GM21515 (cell line): Measurements from ENCODE around the gene CD164L2.
"Not testable (repeated sequence)": the region's sequence is repeated elsewhere in the genome, so short reads cannot be mapped to it uniquely, and the experiment has no call there.

Experiments
- ATAC-seq: cut with Tn5 transposase; IDR thresholded peaks from one replicate; pipeline ENCODE4 v1.9.1; 2021; ENCODE audit not compliant: unreplicated experiment

Gene CD164L2

DNA sequence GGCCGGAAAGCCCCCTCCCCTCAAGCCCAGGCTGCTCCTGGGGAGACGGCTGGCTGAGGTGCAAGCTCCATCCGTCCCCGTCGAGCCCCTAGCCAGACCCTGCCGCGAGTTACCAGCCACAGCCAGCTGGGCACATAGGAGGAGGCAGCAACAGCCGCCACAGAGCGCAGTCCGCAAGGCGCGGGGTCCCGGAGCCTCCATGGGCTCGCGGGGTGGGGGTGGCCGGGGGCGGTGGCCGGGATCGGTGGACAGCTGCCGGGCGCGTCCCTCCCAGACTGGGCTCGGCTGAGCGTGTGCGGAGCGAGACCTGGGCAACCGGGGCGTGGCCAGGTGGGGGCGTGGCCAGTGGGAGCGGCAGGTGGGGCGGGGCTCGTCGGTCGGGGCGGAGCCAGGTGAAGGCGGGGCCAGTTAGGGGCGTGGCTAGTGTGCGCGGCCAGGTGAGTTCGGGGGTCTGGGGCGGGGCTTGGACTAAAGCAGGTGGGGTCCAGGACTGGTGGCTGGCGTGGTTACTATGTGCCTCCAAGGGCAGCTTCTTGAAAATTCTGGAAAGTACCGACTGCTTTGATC, at the start of gene CD164L2:
Gene CD164L2, minus strand, starts transcription at position 295 of the 567 bp plus-strand sequence. Its CDS starts 94 bp downstream, at position 201.
- no peak for ATAC-seq

DNA sequence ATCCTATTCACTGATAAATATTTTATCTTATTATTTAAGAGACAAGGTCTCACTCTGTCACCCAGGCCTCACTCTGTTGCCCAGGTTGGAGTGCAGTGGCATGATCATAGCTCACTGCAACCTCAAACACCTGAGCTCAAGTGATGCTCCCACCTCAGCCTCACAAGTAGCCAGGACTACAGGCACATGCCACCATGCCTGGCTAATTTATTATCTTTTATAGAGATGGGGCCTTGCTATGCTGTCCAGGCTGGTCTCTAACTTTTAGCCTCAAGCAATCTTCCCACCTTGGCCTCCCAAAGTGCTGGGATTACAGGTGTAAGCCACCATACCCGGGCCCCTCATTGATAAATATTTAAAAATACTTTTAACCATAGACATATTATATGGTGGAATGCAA, 49.6 kb upstream of the CD164L2 start:
- not testable (repeated sequence) for ATAC-seq

DNA sequence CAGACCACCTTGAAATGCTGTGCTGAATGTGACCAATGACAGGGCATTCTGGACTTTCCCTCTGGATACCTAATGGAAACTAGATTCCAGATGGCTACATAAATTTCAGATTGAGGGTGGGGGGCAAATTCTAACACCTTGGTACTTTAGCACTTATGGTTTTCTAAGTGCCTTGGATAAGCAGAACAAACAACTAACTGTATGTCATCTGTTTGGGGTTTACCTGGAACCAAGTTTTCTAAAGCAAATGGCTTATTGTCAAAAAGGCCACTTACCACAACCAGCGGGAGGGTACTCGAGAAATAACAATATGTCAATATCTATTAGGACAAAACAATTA, 48.4 kb upstream of the CD164L2 start:
- no peak for ATAC-seq

DNA sequence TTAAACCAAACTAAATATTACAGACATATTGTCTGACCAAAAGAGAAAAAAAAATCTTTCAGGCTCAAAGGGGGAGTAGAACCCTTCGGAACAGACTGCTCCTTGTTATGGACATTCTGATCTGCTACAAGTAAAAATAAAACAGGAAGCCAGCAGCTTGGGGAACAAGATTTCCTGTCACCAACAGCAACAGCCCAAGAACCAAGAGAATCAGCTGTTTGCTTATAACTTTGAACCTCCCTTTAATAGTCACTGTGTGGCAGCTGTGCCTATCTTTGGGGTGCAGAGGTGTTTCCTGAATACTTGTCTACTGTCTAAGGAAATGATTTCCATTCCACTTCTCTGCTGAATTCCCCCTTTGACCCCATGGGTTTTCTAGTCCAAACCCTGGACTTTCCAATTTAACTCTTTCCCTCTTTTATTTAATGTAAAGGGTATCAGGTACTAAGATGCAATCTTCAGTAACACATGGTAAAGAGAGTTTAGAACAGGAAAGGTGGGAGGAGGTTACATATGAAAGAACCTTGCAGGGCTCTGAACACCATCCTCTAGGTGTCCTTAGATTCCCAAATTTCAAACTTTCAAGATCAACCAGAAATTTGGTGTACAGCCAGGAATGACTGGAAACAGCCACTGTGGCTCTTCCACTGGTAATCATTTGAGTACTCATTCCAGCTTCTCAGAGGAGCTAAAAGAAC, 47.9 kb upstream of the CD164L2 start:
- no peak for ATAC-seq

DNA sequence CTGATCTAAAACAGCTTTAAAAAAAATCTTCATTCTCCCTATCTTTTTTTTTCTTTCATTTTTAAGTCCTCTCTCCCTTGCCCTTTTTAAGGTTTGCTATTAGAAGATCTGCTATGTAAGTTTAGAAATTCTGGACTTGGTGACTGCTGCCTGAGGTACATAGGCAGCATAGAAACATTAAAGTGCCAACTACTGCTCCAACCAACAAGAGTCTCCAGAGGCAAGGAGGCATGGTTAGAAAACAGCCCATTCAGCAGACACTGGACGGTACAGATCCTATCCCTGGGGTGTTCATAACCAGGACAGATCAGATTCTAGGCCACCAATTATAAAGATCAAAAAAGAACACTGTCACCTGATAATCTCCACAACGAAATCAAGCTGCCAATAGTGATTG, 45.9 kb upstream of the CD164L2 start:
- ATAC-seq: no peak

DNA sequence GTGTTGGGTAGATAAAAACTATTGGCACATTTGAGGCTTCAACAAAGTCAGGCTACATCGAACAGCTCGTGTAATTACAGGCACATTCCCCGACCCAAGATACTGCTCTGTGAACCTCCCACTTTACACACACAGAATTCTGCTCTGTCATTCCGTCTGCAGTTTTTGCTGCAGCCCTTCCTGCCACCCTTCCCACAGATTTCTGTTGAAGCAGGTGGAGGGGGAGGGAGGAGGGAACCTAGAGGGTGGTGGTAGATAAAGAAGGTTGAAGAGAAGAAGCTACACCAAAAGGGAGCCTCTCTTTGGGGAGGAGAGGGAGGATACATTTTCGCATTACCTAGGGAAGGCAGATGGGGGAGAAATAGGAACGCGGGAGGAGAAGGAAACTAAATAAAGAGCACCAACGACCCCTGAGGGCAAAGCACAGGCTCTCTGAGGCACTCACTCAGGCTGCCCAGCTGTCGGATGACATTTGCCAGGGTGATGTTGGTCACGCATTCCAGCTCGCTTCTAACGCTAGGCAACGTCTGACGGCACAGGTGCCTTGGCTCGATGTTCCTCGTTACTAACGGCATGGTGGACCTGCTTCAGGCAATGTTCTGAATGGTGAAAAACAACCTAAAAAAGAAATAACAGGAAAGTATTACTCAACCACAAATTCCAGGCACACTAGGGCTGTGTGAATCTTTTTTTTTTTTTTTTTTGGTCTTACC, 45.3 kb upstream of the CD164L2 start:
- no peak for ATAC-seq

DNA sequence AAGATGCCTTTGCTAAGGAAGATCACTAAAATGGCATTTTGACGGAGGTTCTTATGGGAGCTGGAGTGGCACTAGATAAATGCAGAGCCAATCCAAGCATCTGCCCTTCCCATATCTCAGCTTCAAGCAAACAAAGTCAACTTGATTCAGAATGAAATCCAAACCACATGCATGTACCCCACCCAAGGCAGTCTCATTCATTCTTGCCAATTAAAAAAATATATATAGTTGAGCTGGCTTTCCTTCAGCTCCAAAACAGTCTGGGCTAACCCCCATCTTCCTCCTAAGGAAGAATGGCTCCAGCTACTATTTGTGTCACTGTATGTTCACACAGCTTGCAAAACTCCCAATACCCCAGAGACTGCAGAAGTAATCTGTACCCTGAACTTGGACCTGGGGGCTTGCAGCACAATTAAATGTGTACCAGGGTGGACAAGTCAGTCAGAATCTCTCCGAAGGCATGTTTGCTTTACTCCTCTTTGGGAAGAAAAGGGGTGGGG, 44.7 kb upstream of the CD164L2 start:
- ATAC-seq: no peak

DNA sequence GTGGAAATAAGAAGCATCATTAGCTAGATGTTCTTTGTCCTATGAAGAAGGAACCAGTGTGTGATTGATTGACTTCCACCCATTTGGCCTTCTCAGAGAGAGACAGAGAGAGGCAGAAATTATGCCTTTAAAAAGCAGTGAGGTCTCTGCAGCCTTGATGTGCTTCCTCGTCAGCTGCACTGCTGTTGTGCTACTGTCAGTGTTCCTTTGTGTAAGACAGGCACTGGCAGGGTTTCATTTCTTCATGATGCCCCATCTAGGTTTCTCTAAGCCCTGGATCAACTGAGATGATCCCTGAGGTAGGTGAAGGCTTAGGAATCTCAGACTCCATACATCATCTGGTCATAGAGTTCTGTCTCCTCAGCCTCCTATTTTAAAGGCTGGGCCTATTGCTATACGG, 44.2 kb upstream of the CD164L2 start:
- no peak for ATAC-seq

DNA sequence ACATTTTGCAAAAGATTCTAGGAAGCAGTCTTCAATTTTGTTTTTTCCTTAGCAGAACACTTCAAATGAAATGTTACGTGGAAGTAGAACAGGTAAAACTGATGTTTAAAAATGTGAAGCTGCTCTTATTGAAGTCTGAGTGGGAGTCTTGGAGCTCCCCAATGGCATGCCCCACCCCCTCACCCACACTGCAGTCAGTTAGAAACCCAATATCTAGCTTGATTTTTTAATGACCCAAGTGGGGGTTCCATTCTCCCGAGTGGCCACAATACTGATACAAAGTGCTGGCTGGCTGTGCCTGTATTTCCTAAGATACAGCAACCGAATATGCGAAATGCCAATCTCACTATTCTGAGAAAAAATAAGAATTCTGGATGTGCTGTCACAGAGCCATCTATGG, 40.6 kb upstream of the CD164L2 start:
- ATAC-seq: no peak

DNA sequence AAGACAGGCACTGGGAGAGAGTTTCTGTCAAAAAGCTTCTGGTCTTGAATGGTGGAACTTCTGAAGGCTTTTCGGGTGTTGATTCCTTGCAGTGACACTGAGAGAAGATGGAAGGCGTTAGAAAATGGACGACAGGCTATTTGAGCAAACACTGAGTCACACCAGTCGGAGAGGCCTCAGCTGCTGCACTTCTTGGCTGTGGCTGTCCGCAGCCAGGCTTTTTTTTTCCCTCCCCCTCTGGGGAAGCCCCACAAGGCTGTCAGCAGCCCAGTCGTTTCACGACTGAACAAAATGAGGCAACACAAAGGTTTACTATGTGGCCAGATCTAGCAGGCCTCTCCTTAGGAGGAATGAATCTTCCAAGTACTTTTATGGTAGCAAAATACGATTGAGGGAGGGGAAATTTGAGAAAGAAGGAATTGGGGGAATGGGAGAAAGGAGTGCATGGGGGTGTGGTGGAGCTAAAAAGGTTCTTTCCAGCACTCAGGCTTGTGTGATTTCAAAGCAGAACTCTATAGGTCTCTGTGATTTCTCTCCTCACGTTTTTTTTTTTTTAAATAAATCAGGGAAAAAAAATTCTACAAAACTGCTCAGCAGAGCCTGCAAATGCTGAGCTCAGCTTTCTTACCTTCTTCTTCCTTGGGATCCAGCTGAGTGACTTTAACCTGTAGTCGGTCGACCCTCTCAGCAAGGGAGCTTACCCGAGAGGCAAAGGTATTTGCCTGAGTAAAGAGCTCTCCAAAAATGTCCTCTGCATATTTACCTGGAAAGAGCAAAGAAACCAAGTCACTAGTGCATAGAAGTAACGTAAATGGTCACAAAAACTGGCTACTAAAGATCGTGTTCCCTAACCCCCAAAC, 35.4 kb upstream of the CD164L2 start:
- peak; percentile 52 for ATAC-seq

DNA sequence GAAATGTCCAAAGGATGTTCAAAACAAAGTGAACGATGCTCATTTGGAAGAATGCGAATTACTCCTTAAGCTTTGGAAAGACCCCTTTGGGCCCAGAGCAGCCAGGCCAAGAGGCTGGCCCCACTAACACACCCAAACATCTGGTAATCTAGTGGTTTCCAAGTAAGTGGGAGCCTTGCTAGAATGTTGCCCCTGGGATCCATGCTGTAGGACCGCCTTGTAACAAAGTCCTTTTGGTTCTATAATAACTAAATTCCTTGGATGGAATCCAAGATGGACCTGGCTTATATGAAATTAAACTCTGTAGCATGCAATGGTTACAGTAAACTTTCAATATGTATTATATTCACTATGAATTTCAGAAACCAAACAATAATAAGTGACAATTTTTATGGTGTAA, 34.6 kb upstream of the CD164L2 start:
- ATAC-seq: no peak

DNA sequence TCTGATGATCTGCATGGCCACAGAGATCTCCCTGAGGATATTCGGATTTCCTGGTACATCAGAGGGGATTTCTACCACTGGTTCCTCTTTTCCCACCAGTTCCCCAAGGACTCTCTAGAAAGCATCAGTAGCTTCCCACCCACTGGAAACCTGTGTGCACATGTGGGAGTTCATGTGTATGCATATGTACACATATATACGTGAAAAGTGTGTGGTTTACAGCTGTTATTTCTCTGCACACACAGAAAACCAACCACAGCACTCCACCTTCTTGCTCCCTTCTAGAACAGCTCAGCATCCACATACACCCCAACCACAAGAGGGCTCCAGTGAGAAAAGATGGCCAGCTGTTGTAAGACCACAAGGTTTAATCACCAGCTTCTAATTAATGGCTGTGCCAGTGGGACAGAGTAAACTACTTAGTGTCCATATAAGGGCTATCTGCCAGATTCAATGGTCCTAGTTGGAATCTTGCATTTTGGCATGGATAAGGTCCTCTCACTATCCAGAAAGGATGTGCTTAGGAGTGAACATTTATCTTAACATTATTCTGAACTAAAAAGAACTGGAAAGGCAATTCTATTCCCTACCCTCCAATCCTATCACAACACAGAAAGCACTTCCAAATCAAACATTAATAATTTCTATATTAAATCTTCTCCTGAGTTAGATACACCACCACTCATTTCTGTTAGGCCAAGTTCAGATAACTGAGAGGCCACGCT, 33.4 kb upstream of the CD164L2 start:
- ATAC-seq: no peak

DNA sequence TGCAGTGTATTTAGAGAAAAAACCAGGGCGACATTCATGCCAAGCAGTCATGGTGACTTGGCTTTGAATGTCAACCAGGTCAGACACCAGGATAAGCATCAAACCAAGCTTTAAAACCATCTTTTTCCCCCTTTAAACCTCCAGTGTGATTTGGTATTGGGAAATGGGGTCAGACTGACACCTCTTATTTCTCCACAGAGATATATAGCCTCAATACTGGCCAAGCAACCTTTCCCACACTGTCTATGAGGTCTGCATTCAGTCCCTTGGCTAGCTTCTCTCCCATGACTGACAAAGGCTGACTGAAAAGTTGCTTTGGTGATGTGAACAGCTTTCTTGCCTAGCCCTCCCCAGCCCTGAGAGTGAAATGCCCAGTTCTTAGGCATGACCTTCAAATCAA, 31.0 kb upstream of the CD164L2 start:
- ATAC-seq: no peak

DNA sequence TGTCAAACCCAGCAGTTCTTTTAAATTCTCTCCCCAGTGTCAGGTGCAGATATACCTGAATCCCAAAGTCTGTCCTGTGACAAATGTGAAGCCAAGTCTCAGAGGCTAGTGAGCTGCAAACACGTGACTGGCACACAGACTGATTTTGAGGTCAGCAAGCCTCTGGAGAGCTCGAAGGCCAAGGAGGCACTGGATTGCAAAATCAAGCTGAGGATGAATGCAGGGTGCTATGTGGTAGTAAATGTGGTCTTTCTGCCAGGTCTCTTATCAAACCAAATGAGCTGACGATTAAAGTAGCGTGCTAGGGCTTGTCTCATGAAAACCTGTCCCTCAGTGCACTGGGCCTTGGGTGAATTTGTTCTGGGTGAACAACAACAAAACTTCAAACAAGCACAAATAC, 29.9 kb upstream of the CD164L2 start:
- no peak for ATAC-seq

DNA sequence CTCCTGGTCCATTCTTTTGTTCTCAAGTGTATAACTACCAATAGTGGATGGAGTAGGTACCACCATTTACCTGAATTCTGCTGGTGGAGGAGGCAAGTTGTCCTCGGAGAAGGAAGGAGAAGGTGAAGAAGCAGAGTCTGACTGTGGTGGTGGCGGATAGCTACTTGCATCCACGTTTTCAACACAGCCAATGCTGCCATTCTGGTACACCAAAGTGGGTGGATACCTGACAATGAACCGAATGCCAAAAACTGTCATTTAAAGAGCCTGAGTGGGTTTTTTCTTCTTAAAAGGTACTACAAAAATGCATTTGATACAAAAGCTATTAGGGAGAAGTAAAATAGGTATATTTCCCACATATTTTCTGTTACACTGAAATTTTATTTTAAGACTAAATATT, 29.4 kb upstream of the CD164L2 start:
- ATAC-seq: no peak

DNA sequence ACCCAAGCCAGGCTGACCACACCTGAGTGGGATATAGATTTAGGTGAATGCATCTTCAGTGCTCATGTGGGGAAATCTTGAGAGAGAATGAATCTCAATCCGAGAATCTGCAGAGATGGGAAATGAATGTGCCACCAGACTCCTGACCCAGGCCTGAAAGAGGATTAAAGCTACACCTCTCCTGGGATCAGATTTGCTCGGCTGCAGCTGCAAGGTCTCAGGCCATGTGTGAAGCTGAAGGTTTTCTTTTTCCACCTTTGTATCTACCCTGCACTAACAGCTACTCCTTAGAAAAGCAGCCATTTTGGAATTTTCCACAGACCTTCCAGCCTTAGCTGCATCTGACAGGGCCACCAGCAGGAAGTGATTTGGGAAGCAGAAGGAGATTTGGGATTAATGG, 27.6 kb upstream of the CD164L2 start:
- ATAC-seq: no peak

DNA sequence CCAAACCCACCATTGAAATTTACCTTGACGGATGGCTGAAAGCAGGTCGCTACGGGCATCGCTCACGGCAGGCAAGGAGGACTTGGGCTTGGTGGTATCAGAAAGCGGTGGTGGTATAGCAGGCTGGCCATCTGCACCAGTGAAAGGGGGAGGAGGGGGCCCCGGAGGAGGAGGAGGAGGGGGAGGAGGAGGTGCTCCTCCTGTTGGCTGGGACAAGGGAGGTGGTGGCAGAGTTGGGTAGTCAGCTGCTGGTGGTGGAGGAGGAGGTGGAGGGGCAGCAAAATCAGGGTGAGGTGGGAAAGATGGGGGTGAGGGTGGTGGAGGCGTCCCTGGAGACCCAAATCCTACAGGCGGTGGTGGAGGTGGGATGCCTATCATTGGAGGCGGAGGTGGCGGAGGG, 26.5 kb upstream of the CD164L2 start:
- no peak for ATAC-seq

DNA sequence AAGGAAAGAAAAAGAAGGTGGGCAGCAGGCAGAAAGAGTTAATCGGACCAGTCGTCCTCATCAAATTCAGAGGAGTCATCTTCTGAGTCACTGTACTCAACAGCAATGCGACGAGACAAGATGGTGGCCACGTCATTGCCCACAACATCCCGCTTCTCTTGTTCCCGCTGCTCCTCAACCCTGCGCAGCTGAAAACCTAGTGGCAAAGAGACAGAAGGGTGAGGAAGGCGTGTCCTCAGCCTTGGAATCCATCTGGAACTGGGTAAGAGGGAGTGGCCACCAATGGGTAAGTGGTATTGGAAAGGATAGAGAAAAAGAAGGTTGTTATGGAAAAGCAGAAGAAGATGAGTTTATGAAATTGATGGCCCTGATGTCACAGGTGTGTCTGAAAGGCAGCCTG, 25.0 kb upstream of the CD164L2 start:
- ATAC-seq: no peak

DNA sequence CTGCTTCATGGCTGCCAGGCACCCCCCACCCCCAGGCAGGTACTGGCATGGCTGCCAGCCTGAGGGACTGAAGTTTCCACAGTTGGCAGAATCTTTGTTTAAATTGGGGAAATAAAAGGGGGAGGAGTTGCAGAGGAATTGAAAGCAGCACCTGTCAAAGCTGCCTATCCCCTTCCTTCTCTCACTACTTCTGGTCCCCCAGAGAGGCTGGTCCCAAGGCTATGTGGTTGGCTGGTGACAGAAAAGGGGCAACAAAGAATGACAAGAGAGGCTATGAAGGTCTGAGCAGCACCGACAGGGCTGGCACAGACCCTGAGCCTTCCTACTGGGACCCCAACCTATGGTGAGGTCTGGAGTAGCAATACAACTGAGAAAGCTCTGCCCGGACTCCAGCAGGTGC, 23.7 kb upstream of the CD164L2 start:
- not testable (repeated sequence) for ATAC-seq

DNA sequence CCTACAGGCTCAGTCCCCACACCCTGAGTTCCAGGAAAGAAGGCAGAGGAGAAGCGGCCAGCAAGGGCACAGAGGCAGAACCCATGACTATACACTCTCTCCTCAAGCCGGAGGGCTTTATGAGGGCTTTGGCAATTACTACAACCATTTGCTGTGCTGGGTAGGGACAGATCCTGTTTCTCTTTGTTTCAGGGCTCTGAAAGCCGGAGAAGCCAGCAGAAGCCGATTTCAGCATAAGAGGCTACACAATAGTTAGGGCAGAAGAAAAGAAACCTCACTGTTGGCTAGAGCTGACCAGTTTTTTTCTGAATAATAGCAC, 23.2 kb upstream of the CD164L2 start:
- ATAC-seq: no peak
